Activated T-cell treated with anti-CD3 and anti-CD28 coated beads, Interleukin-2, amount 50 U/mL, for 48 hours (primary cell): ENCODE data around the gene EDEM1.
"Not testable (repeated sequence)": the region's sequence is repeated elsewhere in the genome, so short reads cannot be mapped to it uniquely, and the experiment has no call there.

Experiments used
- DNase-seq, 2 experiments: peaks; one replicate each; pipeline ENCODE4 v3.0.0-alpha.2; 2020

EDEM1 gene

GRCh38 chr3:5179036-5179435 is 8.5 kb upstream of the EDEM1 start:
- not testable (repeated sequence) for DNase-seq

GRCh38 chr3:5181469-5182141 is 5.9 kb upstream of the EDEM1 start:
- no peak for DNase-seq

GRCh38 chr3:5183714-5184113 is 3.8 kb upstream of the EDEM1 start:
- DNase-seq = not testable (repeated sequence)

- DNase-seq = no peak
These were observed 3.0 kb upstream of the EDEM1 start for GRCh38 chr3:5184499-5184898.

- no peak for DNase-seq
These were observed 2.3 kb upstream of the EDEM1 start for GRCh38 chr3:5185093-5185673.

- DNase-seq = no peak
These were observed 1.2 kb upstream of the EDEM1 start for GRCh38 chr3:5186089-5186857.

GRCh38 chr3:5186858-5187155 is 700 bp upstream of the EDEM1 start:
- DNase-seq = no peak

- peak; percentile 69 to 74 for DNase-seq
These were observed 462 bp downstream of the EDEM1 start for GRCh38 chr3:5187920-5188418.

GRCh38 chr3:5188419-5189221 is 1.1 kb downstream of the EDEM1 start:
- DNase-seq = peak; percentile 70 to 75

GRCh38 chr3:5190147-5190791 is 2.8 kb downstream of the EDEM1 start:
- no peak for DNase-seq

- no peak for DNase-seq
These were observed 4.2 kb downstream of the EDEM1 start for GRCh38 chr3:5191555-5192304.

GRCh38 chr3:5192571-5193365 is 5.3 kb downstream of the EDEM1 start:
- DNase-seq = peak; percentile 51 to 60

GRCh38 chr3:5194341-5194740 is 6.8 kb downstream of the EDEM1 start:
- DNase-seq = no peak

GRCh38 chr3:5194801-5195509 is 7.4 kb downstream of the EDEM1 start:
- DNase-seq = no peak

- DNase-seq = peak; percentile 62
These were observed 8.1 kb downstream of the EDEM1 start for GRCh38 chr3:5195605-5196004.

GRCh38 chr3:5197022-5197421 is 9.5 kb downstream of the EDEM1 start:
- no peak for DNase-seq

GRCh38 chr3:5197470-5198312 is 10.2 kb downstream of the EDEM1 start:
- peak; percentile 49 to 53 for DNase-seq

- no peak for DNase-seq
These were observed 10.8 kb downstream of the EDEM1 start for GRCh38 chr3:5198313-5198677.

- DNase-seq = no peak
These were observed 11.7 kb downstream of the EDEM1 start for GRCh38 chr3:5198986-5199731.
